Stimulated activated CD8-positive, alpha-beta memory T cell treated with anti-CD3 and anti-CD28 coated beads, Interleukin-15, amount 100 ng/mL, for 48 hours (primary cell): ENCODE measurements around the gene ARGLU1.

Experiments
- DNase-seq, 2 donors: peaks; one replicate each; pipeline ENCODE4 v3.0.0-alpha.2; 2020; ENCODE audit warnings: low read depth in 2 of 2

Gene ARGLU1

DNA sequence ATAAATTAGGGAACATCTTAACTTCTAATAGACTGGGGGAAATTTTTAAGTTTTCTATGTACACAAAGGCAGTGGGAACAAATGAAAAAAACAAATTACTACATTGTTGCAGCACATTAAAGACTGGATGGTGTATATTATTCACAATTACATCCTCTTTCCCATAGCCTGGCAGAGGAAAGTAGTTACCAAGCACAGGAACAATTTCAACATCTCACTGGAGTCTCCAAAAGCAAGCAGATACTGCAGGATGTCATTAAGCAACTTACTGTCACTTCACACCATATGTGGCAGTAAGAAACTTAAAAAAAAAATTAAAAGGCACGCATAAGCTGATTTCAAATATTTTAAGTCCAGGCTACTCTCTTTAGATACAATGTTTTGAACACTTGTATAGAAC lies 26.1 kb downstream of the ARGLU1 start:
- DNase-seq: no peak

DNA sequence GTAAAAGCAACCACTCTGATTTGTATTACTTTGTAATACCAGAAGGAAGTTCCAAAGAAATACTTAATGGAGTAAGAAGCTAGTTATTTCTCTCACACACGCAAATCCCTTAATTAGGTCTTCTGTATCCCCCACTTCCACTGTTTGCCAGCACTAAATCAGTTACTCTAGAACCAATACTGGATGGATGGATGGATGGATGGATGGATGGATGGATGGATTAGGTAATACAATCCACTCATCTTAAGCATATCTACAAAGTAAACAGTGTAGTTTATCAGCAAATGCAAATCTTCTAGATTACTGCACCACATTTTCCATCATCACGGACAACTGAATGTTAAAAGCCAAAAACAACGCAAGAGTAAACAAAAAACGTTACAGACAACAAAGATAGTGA lies 27.3 kb downstream of the ARGLU1 start:
- DNase-seq: no peak

DNA sequence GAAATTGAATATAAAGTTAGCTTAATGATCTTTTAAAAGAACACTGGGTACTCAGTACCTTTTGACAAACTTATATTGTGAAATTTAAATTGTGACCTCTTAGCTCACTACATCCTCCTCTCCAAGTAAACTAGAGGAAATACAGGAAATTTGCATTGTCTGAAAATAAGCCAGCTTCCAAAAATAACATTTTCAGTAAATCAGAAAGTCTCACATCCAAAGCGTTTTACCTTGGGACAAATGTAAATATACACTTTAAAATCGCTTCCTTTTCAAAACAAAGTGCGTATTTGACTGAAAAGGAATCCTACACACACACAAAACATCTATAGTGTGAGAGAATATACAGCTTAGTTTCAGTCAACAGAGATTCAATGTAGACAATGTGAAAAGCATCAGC lies 30.4 kb downstream of the ARGLU1 start:
- DNase-seq: no peak

DNA sequence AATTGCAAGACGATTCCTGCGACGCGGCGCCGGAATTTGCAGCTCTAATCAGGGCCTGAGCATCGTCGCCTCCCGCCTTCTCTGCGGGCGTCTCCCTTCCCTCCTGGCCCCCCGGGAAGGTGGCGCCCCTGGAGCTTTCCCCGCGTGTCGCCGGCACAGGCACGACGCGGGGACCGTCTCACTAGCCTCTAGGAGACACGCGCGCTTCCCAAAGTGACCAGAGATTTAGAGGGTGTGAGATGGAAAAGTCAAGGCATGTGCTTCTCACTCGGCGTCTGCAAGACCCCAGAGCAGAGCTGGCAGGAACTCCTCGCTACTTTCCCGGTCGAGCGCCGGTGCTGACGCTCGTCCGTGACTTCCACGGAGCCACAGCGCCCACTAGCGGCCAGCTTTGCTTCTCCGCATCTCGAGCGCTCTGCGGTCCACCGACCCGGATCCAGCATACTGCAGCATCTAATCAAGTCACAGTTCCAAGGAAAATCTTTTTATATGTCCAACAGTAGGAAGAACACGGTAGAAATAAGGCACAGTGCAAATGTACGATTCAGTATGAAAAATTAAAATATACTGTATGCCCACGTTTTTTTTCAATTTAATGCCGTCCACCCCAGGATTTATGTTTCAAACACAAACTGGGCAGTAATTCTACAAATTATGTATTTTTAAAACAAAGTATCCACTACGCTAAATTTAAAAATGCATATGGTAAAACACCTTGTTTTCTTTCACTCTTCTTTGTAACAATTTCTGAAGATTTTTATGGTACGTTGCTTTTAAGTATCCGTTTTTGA lies 31.5 kb downstream of the ARGLU1 start:
- peak; percentile 64 to 69 for DNase-seq

DNA sequence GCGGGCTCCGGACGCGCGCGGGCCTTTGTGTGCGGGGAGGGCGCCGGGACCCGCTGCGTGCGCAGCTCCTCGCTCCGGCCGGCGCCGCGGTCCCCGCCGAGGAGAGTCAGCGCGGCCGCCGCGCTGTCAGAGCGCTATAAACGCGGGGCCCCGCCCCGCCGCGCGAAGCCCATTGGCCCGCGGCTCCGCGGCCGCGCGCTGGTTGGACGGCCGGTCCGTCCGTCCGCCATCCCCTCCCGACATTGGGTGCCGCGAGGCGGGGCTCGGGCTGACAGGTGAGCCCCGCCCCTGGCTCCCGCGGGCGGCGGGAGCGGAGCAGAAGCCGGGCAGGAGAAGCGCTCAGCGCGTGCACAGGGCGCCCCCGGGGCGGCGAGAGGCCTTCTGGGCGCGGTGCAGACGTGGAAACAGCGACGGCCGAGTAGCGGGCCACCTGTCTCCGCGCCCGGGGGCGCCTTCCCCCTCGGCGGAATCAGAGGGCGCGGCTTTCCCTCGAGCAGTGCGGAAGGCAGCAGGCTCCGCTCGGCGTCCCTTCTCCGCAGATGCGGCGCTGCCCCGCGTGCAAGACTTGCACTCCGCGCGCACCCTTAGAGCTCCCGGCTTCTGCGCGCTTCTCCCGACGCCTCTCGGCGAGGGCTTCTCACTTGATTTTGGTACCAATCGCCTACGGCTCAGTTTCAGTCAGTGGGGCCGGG lies 32.2 kb downstream of the ARGLU1 start, which contains the start of gene EFNB2:
TSS of gene EFNB2 (minus strand) at position 111 of the 692 bp plus-strand sequence. CDS start 698 bp downstream, outside the sequence.
- DNase-seq: peak; percentile 78 to 81

DNA sequence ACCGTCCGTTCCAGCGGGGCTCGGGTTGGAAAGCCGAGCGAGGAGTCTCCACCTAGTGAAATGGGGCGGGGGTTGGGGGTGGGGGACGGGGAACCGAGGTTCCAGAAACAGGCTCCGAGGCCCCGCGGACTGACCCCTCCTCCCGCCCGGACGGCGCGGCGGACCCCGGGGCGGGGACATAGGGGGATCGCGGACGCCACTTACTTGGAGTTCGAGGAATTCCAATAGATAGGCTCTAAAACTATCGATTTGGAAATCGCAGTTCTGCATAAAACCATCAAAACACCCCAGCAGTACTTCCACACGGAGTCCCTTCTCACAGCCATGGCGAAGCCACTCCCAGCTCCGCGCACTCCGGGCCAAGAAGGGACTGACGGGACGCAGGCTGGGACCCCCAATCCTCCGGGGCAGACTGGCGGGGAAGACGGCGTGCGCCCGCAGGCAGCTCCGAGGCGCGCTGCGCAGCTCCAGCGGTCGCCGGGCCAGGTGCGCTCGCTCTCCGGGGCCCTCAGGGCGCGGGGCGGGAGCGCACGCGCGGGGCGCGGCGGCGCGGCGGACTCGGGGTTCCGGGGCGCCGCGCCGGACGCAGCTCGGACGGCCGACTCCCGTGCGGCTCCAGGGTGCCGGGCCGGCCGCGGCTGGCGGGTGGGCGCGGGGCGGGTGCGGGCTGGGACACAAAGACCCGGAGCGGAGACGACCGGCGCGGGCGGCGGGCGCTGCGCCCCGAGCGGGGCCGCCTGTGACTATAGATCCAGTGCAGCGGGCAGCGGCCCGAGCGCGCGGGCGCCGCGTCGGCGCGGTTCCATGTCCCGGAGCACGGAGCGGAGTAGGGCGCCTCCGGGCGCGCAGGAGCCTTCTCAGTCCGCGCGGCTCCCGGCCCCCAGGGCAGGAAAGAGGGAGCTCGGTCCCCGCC lies 33.0 kb downstream of the ARGLU1 start:
- no peak for DNase-seq

DNA sequence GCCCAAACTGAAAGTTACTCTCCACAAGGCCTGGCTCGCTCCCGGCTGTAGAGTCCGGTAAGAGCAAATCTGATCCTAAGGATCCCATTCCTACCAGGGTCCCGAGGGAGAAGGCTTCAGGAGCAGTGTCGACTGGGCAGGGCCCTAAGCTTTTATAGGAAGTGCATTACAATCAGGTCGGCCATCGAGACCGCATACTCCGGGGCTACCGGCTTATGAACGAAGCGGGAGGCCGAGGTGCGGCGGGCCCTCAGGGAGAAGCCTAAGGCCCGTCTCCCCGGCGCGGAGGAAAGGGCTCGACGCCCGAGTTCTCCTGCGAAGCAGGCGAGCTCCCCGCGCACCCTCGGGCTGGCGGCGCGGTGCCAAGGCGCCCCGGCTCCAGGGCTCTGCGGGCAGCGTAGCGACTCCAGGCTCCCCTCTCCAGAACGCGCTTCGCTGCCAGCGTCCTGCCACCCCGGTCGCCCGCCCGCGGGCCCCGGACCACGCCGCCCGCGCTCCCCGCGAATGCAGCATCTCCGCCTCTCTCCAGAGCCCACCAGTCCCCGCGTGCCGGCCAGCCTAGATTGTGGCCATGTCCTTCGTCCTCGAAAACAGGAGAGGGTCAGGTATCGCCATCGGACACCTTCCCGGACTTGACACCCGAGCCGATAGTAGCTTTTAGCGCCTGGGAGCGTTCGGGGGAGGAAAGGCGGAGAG lies 33.8 kb downstream of the ARGLU1 start:
- no peak for DNase-seq

DNA sequence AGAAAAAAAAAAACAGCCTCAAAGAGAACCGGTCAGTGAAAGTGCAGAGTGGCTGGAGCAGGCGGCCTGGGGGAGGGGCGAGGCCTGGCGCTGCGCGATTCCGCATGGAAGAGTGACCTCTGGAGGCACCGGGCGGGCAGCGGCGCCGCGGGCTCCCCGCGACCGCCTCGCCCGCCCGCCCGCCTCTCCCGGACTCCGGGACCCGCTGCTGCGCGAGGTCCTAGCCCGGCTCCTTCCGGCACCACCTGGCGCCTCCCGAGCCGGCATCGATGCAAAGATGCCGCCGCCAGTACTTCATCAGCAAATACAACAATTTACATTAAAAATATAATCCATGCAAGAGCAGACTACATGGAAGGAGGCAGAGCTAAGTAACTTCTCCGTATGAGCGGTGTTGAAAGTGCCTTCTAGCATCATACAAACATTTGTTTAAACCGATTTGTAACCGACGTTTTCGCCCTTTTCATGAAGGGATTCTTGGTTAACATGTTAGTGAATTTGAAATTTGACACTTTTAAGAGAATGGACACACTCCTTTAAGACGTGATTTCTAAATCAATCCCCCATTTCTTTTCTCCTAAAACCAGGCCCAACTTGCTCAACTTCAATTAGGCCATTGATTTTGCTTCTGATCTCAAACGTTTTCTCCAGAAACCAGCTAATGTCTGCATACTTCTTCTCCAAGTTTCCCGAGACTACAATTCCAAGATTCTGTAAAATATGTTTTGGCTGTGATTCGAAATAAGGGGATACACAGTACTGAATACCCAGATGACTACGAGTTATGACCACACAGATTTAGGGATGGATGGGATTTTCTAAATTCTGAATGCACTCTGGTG lies 34.6 kb downstream of the ARGLU1 start:
- DNase-seq: no peak

DNA sequence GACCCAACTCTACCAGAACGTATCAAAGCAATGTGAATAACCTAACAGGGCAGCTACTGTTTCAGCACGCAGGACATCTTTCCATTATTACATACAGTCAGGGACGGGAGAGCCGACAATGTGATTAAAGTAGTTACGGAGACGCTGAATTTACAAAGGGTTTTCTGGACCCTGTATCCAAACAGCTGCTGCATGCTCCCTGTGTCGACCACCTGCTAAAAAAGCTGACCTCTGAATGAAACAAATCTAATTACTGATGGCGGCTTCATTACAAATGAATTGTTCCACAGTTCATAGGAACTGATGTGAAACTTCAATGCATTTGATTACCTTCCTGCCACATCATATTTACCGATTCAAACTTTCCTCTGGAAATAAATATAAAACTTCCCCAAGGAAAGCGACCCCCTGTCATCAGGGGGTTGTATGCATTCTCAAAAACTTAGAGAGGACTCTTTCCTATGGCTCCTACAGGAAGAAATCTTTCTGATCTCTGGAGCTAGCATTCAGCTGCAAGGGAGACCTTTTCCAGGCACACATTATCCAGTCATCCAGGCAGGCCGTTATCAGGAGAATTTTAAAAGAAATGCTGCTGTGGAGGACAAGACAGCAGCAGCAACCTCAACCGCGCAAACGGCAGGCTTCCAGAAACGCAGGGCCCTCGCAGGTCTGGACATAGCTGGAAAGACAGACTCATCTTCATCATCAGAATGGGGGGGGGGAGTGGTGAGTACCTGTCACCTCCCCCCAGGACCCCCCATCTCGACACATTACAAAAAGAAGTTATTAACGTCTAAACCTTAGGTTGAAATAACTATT lies 35.6 kb downstream of the ARGLU1 start:
- DNase-seq: no peak

DNA sequence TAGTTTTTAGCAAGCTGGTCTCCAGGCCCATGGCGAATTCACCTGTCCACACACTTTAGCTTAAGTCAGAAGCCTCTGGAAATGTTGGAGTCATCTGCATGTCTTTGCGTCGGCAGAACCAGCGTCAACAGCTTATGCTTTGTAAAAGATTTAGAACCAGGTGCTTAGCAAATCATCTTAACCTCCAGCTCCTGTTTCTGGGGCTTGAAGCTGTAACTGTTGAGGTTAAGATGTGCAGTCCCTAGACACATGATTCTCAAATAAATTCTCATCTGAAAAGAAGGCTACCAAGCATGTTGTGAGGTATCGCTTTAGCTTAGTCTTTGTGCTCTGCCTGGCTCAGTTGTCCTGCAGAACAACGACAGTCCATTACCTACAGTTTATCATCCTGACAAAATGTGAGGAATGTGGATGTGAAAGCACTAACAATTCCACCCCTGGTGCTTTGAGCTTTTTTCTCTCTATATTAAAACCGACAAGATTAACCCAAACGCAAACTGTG lies 36.9 kb downstream of the ARGLU1 start:
- DNase-seq: no peak

DNA sequence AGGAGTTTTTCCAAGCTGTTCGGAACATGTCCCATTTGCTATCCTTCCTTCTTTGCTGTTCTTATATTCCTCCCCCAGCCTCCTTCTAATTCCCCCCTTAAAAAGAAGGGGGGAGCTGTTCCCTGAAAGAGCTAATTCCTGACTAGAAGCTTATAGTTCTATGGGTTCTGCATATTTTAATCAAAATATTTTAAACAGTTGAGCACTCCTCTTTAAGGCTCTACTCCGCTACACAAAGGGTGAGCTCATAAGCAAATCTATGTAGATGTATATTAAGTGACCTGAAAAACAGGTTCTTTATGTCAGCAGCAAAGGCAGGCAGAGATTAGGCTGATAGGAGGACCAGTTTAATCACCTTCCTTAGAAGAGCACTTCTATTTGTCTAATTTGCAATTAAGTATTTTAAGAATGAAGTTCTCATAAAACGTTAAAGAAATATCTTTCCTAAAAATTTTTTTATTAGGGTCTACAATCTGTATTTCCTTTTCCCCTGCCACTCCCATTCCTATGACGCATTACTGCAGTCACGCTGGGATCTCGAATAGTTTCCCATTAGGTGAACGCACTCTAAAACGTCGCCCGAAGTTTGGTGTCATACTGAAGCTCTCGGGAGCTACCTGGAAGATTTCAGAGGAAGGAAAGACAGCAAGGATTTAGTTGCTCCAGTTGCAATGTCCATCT lies 37.6 kb downstream of the ARGLU1 start:
- DNase-seq: no peak

DNA sequence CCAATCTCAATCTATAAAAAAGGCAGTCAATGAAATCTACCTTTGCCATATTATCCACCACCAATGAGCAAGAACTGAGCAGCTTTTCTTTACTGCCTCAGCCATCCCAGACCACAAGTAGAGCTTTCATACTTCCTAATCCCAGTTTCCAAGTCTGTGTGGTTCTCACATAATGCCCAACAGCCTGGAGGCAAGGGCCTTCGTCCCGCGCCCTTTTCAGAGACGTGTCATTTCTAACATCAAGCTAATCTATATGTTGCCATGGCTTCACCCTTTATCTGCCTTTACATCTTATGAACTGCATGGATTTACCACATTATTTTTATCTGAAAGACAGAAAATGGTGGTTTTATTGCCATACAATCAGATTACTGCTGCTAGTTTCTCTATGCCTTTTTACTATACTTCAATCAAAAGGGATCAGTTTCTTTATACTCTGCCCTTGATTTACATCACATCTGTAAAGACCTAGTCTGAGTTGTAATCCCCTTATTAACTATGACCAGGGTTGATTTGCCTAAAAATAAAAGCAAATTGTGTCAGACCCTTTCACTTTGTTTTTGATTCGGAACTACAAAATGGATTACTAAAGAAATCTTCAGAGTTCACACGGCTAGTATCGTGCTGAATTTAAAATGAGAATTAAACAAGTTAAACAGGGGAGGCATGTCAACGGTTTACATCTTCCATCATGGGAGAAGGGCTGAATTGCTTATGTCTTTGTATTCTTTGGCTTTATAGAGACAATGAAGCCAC lies 38.3 kb downstream of the ARGLU1 start:
- DNase-seq: no peak

DNA sequence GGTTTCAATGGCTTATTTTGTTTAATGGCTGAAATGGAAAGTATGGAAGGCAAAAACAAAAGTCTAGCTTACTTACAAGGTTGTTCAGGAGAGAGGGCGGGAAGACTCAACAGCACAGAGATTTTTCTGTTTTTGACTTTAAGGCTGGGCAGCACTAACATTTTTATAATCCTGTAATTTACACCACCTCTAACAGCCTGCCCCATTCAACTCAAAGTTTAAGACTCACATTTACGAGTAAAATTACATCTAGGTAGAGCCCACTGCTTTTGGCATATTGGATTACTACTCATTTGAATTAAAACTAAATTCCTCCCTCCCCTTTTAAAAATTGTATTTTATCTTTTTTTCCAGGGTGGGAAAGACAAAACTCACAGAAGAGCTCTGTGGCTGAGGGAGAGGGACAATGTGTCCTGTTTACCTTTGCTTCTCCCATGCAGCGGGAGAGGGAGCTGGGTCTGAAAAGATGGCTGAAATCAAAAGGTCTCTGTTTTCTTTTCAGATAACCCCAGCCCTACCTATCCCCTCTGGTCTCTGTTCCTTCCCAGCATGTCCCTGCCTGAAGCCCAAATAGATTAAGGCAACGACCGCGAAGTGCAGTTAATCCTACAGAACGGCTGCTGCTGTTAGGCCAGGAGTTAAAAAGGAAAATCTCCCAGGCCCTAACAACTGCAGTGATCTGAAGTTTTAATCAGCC lies 39.1 kb downstream of the ARGLU1 start:
- no peak for DNase-seq

DNA sequence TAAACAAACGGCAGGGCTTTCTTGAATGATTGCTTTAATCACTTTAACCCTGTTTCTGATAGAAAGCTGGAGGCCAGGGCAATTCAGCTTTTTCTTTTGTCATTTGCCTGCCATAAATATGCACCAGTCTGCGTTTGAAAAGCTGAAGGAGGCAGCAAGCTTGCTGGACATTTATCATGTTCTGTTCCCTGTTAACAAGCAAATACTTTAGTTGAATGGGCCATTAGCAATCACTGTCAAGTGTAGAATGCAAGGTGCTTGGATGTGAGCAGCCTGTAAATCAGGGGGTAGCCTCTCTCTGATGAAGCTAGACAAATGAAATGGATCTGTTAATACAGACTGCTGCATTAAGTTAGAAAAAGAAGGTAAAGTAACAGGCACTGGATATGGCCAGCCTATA lies 40.1 kb downstream of the ARGLU1 start:
- DNase-seq: no peak

DNA sequence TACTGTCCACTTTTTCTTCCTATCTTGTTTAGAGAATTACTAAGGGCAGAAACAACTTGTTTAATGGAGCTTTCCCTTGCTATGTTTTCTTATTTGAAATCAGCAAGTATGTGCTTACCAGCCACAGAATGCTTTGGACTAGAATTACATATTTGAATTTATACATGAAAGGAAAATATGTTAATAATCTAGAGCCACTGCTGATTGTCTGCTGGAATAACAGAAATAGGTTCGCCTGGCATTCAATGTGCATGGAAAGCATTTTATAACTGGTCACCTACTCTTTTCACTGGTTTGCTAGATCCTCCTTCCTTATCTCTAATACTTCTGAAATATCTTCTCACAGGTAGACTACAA lies 40.5 kb downstream of the ARGLU1 start:
- DNase-seq: no peak

DNA sequence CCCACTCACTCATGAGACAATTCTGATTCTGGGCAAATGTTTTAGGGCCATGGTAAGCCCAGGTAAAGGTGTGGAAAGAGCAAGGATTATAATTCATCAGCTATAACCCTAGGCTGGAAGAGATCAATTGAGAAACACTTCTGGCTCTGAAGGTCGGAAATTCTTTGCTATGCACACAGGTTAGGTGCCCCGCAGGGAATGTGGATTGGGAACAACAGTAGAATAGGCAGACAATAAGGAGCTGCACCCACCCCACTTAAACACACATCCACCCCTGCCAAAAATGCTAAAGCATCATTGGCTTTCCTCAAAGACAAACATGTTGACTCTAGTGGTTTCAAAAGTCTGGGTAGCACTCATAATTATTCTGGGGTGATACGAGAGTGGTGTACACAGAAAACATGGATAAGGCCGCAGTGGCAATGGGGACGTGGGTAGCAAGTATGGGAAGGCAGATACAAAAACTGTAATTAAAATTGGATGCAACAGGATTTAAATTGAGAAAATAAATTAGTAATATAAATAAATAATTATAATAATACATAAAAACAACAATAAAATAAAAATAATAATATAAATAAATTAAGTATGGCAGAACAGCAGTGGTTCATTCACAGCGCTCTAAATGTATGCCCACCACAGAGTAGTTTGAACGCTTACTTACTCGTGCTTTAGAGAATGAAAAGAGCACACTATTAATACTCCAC lies 41.0 kb downstream of the ARGLU1 start:
- no peak for DNase-seq

DNA sequence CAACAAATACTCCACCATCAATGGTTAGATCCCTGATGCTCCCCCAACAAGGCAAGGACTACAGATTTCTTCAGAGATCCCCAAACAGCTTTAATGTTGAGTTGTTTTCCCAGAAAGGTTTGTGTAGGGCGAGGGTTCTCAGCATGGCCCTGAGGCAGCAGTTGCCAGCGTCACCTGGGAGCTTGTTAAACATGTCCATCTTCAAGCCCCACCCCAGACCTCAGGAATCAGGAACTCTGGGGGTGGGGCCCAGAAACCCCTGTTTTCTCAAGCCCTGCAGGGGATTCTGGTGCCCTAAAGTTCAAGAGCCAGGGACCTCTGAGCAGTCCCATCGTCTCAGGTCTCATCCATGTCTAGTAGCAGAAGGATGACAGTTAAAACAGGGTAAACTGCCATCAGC lies 42.1 kb downstream of the ARGLU1 start:
- DNase-seq: no peak
